ENCODE results near the gene TPRN. TPM values are rescaled to one million over a fixed set of nuclear protein-coding genes. Genes with fewer than 3 reads are reported as not detected.

Gene TPRN
- total and polyA plus RNA-seq, 9 of the 15 experiments (the other 6 are each of a cell fraction or from before 2014, with no cell fraction given) = 0.31 to 31.9 (median 4.4) TPM

DNA sequence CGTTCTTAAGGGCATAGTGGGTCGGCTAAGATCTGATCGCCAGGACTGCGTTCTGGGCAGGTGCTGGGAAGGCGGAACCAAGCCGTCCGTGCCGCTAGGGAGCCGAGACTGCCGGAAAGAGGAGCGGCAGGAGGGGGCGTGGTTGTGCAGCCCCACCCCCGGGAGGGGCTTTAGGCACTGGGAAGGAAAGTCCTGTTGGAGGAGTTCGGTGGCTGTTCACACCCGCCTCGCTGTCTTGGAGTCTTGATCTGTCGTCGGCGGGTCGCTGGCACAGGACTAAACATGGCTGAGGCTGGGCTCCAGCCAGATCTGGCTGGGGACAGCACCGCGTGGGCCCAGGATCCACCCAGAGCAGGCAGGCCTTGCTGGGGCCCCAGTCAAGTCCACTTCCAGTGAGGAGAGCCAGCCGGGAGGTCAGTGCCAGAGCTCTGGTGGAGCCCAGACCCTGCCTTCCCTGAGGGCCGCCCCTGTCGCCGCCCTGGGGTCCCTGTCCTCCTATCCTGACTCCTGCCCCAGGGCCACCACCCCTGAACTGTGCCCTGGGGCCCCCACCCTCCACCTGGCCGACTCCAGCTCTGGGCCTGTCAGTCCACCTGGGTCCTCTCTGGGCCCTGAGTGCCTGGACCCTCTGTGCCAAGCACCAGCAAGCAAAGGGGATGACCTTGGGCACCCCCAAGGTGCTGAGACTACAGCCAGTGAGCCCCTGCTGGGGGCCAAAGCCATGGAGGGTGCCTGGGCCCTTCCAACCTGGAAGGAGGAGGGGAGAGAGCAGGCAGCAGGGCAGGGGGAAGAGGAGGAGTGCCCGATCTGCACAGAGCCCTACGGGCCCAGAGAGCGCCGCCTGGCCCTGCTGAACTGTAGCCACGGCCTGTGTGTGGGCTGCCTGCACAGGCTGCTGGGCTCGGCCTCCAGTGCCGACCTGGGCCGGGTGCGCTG, 17.0 kb upstream of the TPRN start (continued):
- TF ChIP-seq, protein P1, sequence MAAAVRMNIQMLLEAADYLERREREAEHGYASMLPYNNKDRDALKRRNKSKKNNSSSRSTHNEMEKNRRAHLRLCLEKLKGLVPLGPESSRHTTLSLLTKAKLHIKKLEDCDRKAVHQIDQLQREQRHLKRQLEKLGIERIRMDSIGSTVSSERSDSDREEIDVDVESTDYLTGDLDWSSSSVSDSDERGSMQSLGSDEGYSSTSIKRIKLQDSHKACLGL (CRISPR knock-in tag; IDR thresholded peaks at IDR 0.05; ENCODE audit: borderline replicate concordance, poor library complexity, severe bottlenecking) = no peak
- TF ChIP-seq NEUROD1 (IDR thresholded peaks at IDR 0.05; ENCODE audit: borderline replicate concordance, low read depth, low read length, partially characterized antibody) = no peak
- TF ChIP-seq HSF4 (CRISPR knock-in tag; IDR thresholded peaks at IDR 0.05; ENCODE audit: borderline replicate concordance) = no peak
- no peak for TF ChIP-seq ZZZ3 (IDR thresholded peaks at IDR 0.05)
- TF ChIP-seq, protein P2, sequence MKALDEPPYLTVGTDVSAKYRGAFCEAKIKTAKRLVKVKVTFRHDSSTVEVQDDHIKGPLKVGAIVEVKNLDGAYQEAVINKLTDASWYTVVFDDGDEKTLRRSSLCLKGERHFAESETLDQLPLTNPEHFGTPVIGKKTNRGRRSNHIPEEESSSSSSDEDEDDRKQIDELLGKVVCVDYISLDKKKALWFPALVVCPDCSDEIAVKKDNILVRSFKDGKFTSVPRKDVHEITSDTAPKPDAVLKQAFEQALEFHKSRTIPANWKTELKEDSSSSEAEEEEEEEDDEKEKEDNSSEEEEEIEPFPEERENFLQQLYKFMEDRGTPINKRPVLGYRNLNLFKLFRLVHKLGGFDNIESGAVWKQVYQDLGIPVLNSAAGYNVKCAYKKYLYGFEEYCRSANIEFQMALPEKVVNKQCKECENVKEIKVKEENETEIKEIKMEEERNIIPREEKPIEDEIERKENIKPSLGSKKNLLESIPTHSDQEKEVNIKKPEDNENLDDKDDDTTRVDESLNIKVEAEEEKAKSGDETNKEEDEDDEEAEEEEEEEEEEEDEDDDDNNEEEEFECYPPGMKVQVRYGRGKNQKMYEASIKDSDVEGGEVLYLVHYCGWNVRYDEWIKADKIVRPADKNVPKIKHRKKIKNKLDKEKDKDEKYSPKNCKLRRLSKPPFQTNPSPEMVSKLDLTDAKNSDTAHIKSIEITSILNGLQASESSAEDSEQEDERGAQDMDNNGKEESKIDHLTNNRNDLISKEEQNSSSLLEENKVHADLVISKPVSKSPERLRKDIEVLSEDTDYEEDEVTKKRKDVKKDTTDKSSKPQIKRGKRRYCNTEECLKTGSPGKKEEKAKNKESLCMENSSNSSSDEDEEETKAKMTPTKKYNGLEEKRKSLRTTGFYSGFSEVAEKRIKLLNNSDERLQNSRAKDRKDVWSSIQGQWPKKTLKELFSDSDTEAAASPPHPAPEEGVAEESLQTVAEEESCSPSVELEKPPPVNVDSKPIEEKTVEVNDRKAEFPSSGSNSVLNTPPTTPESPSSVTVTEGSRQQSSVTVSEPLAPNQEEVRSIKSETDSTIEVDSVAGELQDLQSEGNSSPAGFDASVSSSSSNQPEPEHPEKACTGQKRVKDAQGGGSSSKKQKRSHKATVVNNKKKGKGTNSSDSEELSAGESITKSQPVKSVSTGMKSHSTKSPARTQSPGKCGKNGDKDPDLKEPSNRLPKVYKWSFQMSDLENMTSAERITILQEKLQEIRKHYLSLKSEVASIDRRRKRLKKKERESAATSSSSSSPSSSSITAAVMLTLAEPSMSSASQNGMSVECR (CRISPR knock-in tag; IDR thresholded peaks at IDR 0.05) = peak; percentile 35; the same call in 1 of the 2 replicates
- TF ChIP-seq ZKSCAN1 (IDR thresholded peaks at IDR 0.05; ENCODE audit: low read depth, low read length) = 0 out of 2 replicates have a peak, but pooled peaks have one; percentile 47
- peak; percentile 66 for TF ChIP-seq POLR2B (IDR thresholded peaks at IDR 0.05; ENCODE audit: low read depth, partially characterized antibody)
- TF ChIP-seq, protein P3, sequence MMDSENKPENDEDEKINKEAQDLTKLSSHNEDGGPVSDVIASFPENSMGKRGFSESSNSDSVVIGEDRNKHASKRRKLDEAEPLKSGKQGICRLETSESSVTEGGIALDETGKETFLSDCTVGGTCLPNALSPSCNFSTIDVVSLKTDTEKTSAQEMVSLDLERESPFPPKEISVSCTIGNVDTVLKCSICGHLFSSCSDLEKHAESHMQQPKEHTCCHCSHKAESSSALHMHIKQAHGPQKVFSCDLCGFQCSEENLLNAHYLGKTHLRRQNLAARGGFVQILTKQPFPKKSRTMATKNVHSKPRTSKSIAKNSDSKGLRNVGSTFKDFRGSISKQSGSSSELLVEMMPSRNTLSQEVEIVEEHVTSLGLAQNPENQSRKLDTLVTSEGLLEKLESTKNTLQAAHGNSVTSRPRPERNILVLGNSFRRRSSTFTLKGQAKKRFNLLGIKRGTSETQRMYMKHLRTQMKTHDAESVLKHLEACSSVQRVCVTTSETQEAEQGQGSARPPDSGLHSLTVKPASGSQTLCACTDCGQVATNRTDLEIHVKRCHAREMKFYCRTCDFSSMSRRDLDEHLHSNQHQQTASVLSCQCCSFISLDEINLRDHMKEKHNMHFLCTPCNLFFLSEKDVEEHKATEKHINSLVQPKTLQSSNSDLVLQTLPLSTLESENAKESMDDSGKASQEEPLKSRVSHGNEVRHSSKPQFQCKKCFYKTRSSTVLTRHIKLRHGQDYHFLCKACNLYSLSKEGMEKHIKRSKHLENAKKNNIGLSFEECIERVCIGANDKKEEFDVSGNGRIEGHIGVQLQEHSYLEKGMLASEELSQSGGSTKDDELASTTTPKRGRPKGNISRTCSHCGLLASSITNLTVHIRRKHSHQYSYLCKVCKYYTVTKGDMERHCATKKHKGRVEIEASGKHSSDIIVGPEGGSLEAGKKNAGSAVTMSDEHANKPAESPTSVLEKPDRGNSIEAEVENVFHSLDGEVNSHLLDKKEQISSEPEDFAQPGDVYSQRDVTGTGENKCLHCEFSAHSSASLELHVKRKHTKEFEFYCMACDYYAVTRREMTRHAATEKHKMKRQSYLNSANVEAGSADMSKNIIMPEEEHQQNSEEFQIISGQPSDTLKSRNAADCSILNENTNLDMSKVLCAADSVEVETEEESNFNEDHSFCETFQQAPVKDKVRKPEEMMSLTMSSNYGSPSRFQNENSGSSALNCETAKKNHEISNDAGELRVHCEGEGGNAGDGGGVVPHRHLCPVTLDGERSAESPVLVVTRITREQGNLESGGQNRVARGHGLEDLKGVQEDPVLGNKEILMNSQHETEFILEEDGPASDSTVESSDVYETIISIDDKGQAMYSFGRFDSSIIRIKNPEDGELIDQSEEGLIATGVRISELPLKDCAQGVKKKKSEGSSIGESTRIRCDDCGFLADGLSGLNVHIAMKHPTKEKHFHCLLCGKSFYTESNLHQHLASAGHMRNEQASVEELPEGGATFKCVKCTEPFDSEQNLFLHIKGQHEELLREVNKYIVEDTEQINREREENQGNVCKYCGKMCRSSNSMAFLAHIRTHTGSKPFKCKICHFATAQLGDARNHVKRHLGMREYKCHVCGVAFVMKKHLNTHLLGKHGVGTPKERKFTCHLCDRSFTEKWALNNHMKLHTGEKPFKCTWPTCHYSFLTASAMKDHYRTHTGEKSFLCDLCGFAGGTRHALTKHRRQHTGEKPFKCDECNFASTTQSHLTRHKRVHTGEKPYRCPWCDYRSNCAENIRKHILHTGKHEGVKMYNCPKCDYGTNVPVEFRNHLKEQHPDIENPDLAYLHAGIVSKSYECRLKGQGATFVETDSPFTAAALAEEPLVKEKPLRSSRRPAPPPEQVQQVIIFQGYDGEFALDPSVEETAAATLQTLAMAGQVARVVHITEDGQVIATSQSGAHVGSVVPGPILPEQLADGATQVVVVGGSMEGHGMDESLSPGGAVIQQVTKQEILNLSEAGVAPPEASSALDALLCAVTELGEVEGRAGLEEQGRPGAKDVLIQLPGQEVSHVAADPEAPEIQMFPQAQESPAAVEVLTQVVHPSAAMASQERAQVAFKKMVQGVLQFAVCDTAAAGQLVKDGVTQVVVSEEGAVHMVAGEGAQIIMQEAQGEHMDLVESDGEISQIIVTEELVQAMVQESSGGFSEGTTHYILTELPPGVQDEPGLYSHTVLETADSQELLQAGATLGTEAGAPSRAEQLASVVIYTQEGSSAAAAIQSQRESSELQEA (IDR thresholded peaks at IDR 0.05; ENCODE audit: low read depth) = no peak
- TF ChIP-seq, protein P4, sequence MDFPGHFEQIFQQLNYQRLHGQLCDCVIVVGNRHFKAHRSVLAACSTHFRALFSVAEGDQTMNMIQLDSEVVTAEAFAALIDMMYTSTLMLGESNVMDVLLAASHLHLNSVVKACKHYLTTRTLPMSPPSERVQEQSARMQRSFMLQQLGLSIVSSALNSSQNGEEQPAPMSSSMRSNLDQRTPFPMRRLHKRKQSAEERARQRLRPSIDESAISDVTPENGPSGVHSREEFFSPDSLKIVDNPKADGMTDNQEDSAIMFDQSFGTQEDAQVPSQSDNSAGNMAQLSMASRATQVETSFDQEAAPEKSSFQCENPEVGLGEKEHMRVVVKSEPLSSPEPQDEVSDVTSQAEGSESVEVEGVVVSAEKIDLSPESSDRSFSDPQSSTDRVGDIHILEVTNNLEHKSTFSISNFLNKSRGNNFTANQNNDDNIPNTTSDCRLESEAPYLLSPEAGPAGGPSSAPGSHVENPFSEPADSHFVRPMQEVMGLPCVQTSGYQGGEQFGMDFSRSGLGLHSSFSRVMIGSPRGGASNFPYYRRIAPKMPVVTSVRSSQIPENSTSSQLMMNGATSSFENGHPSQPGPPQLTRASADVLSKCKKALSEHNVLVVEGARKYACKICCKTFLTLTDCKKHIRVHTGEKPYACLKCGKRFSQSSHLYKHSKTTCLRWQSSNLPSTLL (IDR thresholded peaks at IDR 0.05) = no peak
- TF ChIP-seq NFATC3 (IDR thresholded peaks at IDR 0.05) = no peak
- no peak for TF ChIP-seq SREBF2 (CRISPR knock-in tag; IDR thresholded peaks at IDR 0.05)
